ENCODE results near the gene GNG12. TPM values are rescaled to one million over a fixed set of nuclear protein-coding genes. Genes with fewer than 3 reads are reported as not detected.

Gene GNG12
- total and polyA plus RNA-seq, 9 of the 15 experiments (the other 6 are each of a cell fraction or from before 2014, with no cell fraction given): 2.6 to 6.0 (median 4.1) TPM

GRCh38 chr1:67683766-67684525 lies 149.3 kb downstream of the GNG12 start (continued):
- TF ChIP-seq RFX5 (IDR thresholded peaks at IDR 0.05; ENCODE audit: low read depth, low read length): no peak
- TF ChIP-seq CHAMP1 (IDR thresholded peaks at IDR 0.05): no peak
- TF ChIP-seq ZNF436 (CRISPR knock-in tag; IDR thresholded peaks at IDR 0.05): 0 out of 2 replicates have a peak, but pooled peaks have one; percentile 14
- no peak for TF ChIP-seq ZNF143 (CRISPR knock-in tag; IDR thresholded peaks at IDR 0.05)
- TF ChIP-seq TRIM24 (IDR thresholded peaks at IDR 0.05): peak in 1 of 2 experiments; percentile 19; a peak in 1 of 4 replicates
- no peak for TF ChIP-seq EP400 (IDR thresholded peaks at IDR 0.05)
- no peak for TF ChIP-seq ZEB2 (IDR thresholded peaks at IDR 0.05)
- no peak for TF ChIP-seq RBM17 (IDR thresholded peaks at IDR 0.05; ENCODE audit: borderline replicate concordance, low read depth, low read length)
- no peak for TF ChIP-seq ZNF699 (CRISPR knock-in tag; IDR thresholded peaks at IDR 0.05; ENCODE audit: insufficient replicate concordance)
- no peak for TF ChIP-seq ZNF253 (CRISPR knock-in tag; conservative IDR thresholded peaks at IDR 0.05)
- no peak for TF ChIP-seq SP1 (CRISPR knock-in tag; IDR thresholded peaks at IDR 0.05)
- TF ChIP-seq NFE2 (IDR thresholded peaks at IDR 0.05; ENCODE audit: low read depth): peak; percentile 82
- peak; percentile 55; the same call in 1 of the 2 replicates for TF ChIP-seq ATF7 (IDR thresholded peaks at IDR 0.05)
- peak; percentile 20; the same call in 1 of the 2 replicates for TF ChIP-seq CTBP1 (IDR thresholded peaks at IDR 0.05; ENCODE audit: borderline replicate concordance)
- TF ChIP-seq ATF3 (IDR thresholded peaks at IDR 0.05): peak; percentile 73
- TF ChIP-seq ATF3 (CRISPR knock-in tag; conservative IDR thresholded peaks at IDR 0.05): 0 out of 2 replicates have a peak, but pooled peaks have one; percentile 26
- TF ChIP-seq PHB2 (IDR thresholded peaks at IDR 0.05; ENCODE audit: low read depth): no peak
- no peak for TF ChIP-seq ZNF311 (CRISPR knock-in tag; IDR thresholded peaks at IDR 0.05)
- TF ChIP-seq DNMT1 (IDR thresholded peaks at IDR 0.05): no peak
- TF ChIP-seq HINFP (tag; conservative IDR thresholded peaks at IDR 0.05; ENCODE audit: low read depth): no peak
- TF ChIP-seq FOS (IDR thresholded peaks at IDR 0.05; ENCODE audit: extremely low read depth, insufficient read length): no peak
- no peak for TF ChIP-seq ZNF224 (CRISPR knock-in tag; IDR thresholded peaks at IDR 0.05)
- no peak for TF ChIP-seq ZNF175 (CRISPR knock-in tag; IDR thresholded peaks at IDR 0.05; ENCODE audit: low read depth)
- no peak for TF ChIP-seq CTCF (IDR thresholded peaks at IDR 0.05 in 2 of 3, conservative IDR thresholded peaks at IDR 0.05 in 1 of 3; ENCODE audit: insufficient read depth in 2 of 3, low read depth in 1 of 3, low read length in 3 of 3)

All from K562 (cell line).